GM23338 (cell line): ENCODE measurements around the gene PARVB. TPM values are rescaled to one million over a fixed set of nuclear protein-coding genes. Genes with fewer than 3 reads are reported as not detected.

Source experiments
- ATAC-seq: fragments of 200-7000 bp; cut with Tn5 transposase; 3 replicates; pipeline ENCODE4 v1.9.1; 2020
- DNase-seq: peaks from one replicate; pipeline ENCODE4 v3.0.0-alpha.2; 2015; ENCODE audit warnings: low spot score
- H2AFZ ChIP-seq: fragments of 200-600 bp; sonication (generic); 2 replicates; pipeline ENCODE4 v1.8.0; 2016; ENCODE audit warnings: antibody characterized with exemption, mild to moderate bottlenecking, moderate library complexity
- H3F3A ChIP-seq: fragments of 200-600 bp; sonication (generic); replicated peaks from 2 replicates; pipeline ENCODE4 v1.8.0; 2017; ENCODE audit warnings: antibody characterized with exemption, mixed run types, low read depth
- H3K27ac ChIP-seq: fragments of 200-600 bp; sonication (generic); 2 replicates; pipeline ENCODE4 v1.6.1; 2016; ENCODE audit warnings: low read depth
- H3K27me3 ChIP-seq: fragments of 200-600 bp; sonication (generic); 2 replicates; pipeline ENCODE4 v1.8.0; 2016; ENCODE audit warnings: mild to moderate bottlenecking, mixed run types, moderate library complexity; ENCODE audit not compliant: insufficient read depth
- H3K36me3 ChIP-seq: fragments of 200-600 bp; sonication (generic); 2 replicates; pipeline ENCODE4 v1.8.0; 2016; ENCODE audit warnings: mild to moderate bottlenecking; ENCODE audit not compliant: insufficient read depth
- H3K4me1 ChIP-seq: fragments of 200-600 bp; sonication (generic); 2 replicates; pipeline ENCODE4 v1.8.0; 2016; ENCODE audit warnings: mild to moderate bottlenecking, moderate library complexity; ENCODE audit not compliant: insufficient read depth
- H3K4me2 ChIP-seq: fragments of 200-600 bp; sonication (generic); 2 replicates; pipeline ENCODE4 v1.7.1; 2017; ENCODE audit warnings: mixed run types
- H3K4me3 ChIP-seq: fragments of 200-600 bp; sonication (generic); 2 replicates; pipeline ENCODE4 v1.6.1; 2016; ENCODE audit warnings: mixed run types
- H3K79me2 ChIP-seq: fragments of 200-600 bp; sonication (generic); replicated peaks from 2 replicates; pipeline ENCODE4 v1.8.0; 2017; ENCODE audit warnings: mild to moderate bottlenecking; ENCODE audit not compliant: insufficient read depth
- H3K9me2 ChIP-seq: fragments of 200-600 bp; sonication (generic); 2 replicates; pipeline ENCODE4 v1.8.0; 2017; ENCODE audit not compliant: insufficient read depth
- H4K20me1 ChIP-seq: fragments of 200-600 bp; sonication (generic); replicated peaks from 2 replicates; pipeline ENCODE4 v1.8.0; 2017; ENCODE audit warnings: mild to moderate bottlenecking; ENCODE audit not compliant: insufficient read depth
- H3K27ac Mint-ChIP-seq: 2 replicates; pipeline ENCODE4 v1.8.0; 2020; ENCODE audit warnings: inconsistent platforms, mild to moderate bottlenecking, moderate library complexity, mixed read lengths
- H3K27me3 Mint-ChIP-seq: 3 replicates; pipeline ENCODE4 v1.8.0; 2022; ENCODE audit warnings: low read depth, mild to moderate bottlenecking, moderate library complexity, mixed read lengths, inconsistent platforms; ENCODE audit not compliant: insufficient read depth, poor library complexity
- H3K36me3 Mint-ChIP-seq: 3 replicates; pipeline ENCODE4 v1.8.0; 2021; ENCODE audit warnings: low read depth, mild to moderate bottlenecking, inconsistent platforms, moderate library complexity, mixed read lengths
- H3K4me1 Mint-ChIP-seq: 3 replicates; pipeline ENCODE4 v1.8.0; 2020; ENCODE audit warnings: mild to moderate bottlenecking, inconsistent platforms, mixed read lengths
- H3K4me3 Mint-ChIP-seq: 3 replicates; pipeline ENCODE4 v1.8.0; 2021; ENCODE audit warnings: moderate library complexity, mild to moderate bottlenecking, inconsistent platforms, mixed read lengths
- H3K9me3 Mint-ChIP-seq: 3 replicates; pipeline ENCODE4 v1.8.0; 2020; ENCODE audit warnings: moderate library complexity, mild to moderate bottlenecking, inconsistent platforms, mixed read lengths
- CREB1 ChIP-seq: fragments of 250-450 bp; sonication (Bioruptor Pico); IDR thresholded peaks from 2 replicates; pipeline ENCODE4 v1.5.0; 2020; ENCODE audit warnings: low read depth, mild to moderate bottlenecking, moderate library complexity
- CTCF ChIP-seq, 2 experiments: fragments of 200-600 bp in 1 of 2; sonication (generic) in 1 of 2; conservative IDR thresholded peaks; 2 replicates each; pipeline versions ENCODE4 v1.5.1 to v1.6.1; 2016 to 2017; ENCODE audit warnings: antibody characterized with exemption in 2 of 2, low read depth in 2 of 2, mild to moderate bottlenecking in 2 of 2, moderate library complexity in 1 of 2
- ETS1 ChIP-seq: IDR thresholded peaks from 2 replicates; pipeline ENCODE4 v1.6.1; 2016; ENCODE audit warnings: antibody characterized with exemption
- EZH2 ChIP-seq: fragments of 200-600 bp; sonication (generic); IDR thresholded peaks from one replicate; pipeline ENCODE4 v1.8.0; 2017; ENCODE audit warnings: antibody characterized with exemption, mild to moderate bottlenecking, low read depth; ENCODE audit not compliant: unreplicated experiment
- EZH2phosphoT487 ChIP-seq: fragments of 200-600 bp; sonication (generic); IDR thresholded peaks from one replicate; pipeline ENCODE4 v1.8.1; 2018; ENCODE audit warnings: antibody characterized with exemption; ENCODE audit not compliant: unreplicated experiment
- JUNB ChIP-seq: IDR thresholded peaks from one replicate; pipeline ENCODE4 v1.6.1; 2016; ENCODE audit warnings: antibody characterized with exemption; ENCODE audit not compliant: unreplicated experiment
- NANOG ChIP-seq: IDR thresholded peaks from 2 replicates; pipeline ENCODE4 v1.6.1; 2016; ENCODE audit warnings: antibody characterized with exemption, borderline replicate concordance
- POLR2AphosphoS5 ChIP-seq: IDR thresholded peaks from 2 replicates; pipeline ENCODE4 v1.6.1; 2016; ENCODE audit warnings: antibody characterized with exemption, low read depth
- REST ChIP-seq: IDR thresholded peaks from one replicate; pipeline ENCODE4 v1.6.1; 2018; ENCODE audit warnings: antibody characterized with exemption; ENCODE audit not compliant: unreplicated experiment
- STAT1 ChIP-seq: IDR thresholded peaks from one replicate; pipeline ENCODE4 v1.6.1; 2016; ENCODE audit warnings: antibody characterized with exemption; ENCODE audit not compliant: unreplicated experiment
- ZNF114 ChIP-seq: fragments of 250-450 bp; sonication (Bioruptor Pico); IDR thresholded peaks from 2 replicates; pipeline ENCODE4 v1.5.0; 2020; ENCODE audit warnings: mild to moderate bottlenecking, moderate library complexity
- ZNF331 ChIP-seq: fragments of 250-450 bp; sonication (Bioruptor Pico); IDR thresholded peaks from 2 replicates; pipeline ENCODE4 v1.5.0; 2020; ENCODE audit warnings: low read depth, mild to moderate bottlenecking, moderate library complexity
- ZNF462 ChIP-seq: fragments of 250-450 bp; sonication (Bioruptor Pico); IDR thresholded peaks from 2 replicates; pipeline ENCODE4 v1.5.0; 2020; ENCODE audit warnings: mild to moderate bottlenecking, moderate library complexity
- polyA plus RNA-seq: library from polyadenylated mRNA; unstranded; fragments of >200 nt; fragmentation: Nextera tagmentation; extraction: Ambion mirVana; gene quantifications from 2 replicates; pipeline ENCODE4 v1.2.1, GENCODE V29; 2016
- total RNA-seq: library from RNA; depleted of rRNA; stranded (reverse); fragments of >200 nt; shearing (Covaris generic); gene quantifications from 2 replicates; pipeline ENCODE4 v1.2.3, GENCODE V29; 2014

Gene PARVB
- total and polyA plus RNA-seq, 2 experiments from 2014 or later = 4.3 to 7.7 TPM

GRCh38 chr22:44020981-44021380 is 3.1 kb upstream of the PARVB start:
- Mint-ChIP-seq H3K4me1 (peaks cover 7% of the 10 kb centered on the region), H3K36me3 (no peaks in the 10 kb centered on the region), H3K4me3 (no peak overlapping the region), H3K27me3 (peaks cover 26% of the 10 kb centered on the region), H3K9me3 (no peaks in the 10 kb centered on the region), H3K27ac (peak overlapping the region; percentile 31; the same call in 1 of the 2 replicates)
- no peak for ATAC-seq
- no peak overlapping the region for H3K4me2 ChIP-seq
- peaks cover 5% of the 10 kb centered on the region; the same call in 1 of the 2 replicates for H3K27me3 ChIP-seq
- no peak overlapping the region for H3K4me3 ChIP-seq
- no peaks in the 10 kb centered on the region for H3K79me2 ChIP-seq
- H3F3A ChIP-seq = no peaks in the 10 kb centered on the region
- no peak overlapping the region for H3K27ac ChIP-seq
- H2AFZ ChIP-seq = no peak overlapping the region
- peaks cover 12% of the 10 kb centered on the region; the same call in 1 of the 2 replicates for H3K4me1 ChIP-seq
- H3K9me2 ChIP-seq = no peaks in the 10 kb centered on the region
- H4K20me1 ChIP-seq = no peaks in the 10 kb centered on the region
- no peaks in the 10 kb centered on the region for H3K36me3 ChIP-seq
- no peak for TF ChIP-seq POLR2AphosphoS5
- no peak for TF ChIP-seq REST
- no peak for TF ChIP-seq STAT1
- TF ChIP-seq NANOG = no peak
- TF ChIP-seq JUNB = no peak
- TF ChIP-seq ZNF462 (CRISPR knock-in tag) = no peak
- TF ChIP-seq ZNF331 (CRISPR knock-in tag) = no peak
- TF ChIP-seq CREB1 (CRISPR knock-in tag) = no peak
- no peak for TF ChIP-seq ETS1
- TF ChIP-seq EZH2 = no peak
- TF ChIP-seq EZH2phosphoT487 = no peak
- no peak for TF ChIP-seq CTCF (conservative IDR thresholded peaks at IDR 0.05; ENCODE audit: low read depth in 2 of 2)
- no peak for TF ChIP-seq ZNF114
- no peak for DNase-seq
